Heart left ventricle (tissue), 13 donors: ENCODE results near the gene SLC39A9.

ENCODE experiments used
- CTCF ChIP-seq, 12 donors: fragments of 200-600 bp; sonication (generic) in 4 of 12; IDR thresholded peaks; one replicate each; pipeline versions ENCODE4 v1.5.0 to v1.8.0; 2018 to 2022; ENCODE audit warnings: antibody characterized with exemption in 12 of 12, mild to moderate bottlenecking in 5 of 12
- POLR2A ChIP-seq, 2 donors: fragments of 450-650 bp; IDR thresholded peaks; one replicate each; pipeline ENCODE4 v1.6.1; 2017; ENCODE audit warnings: antibody characterized with exemption in 2 of 2, mild to moderate bottlenecking in 2 of 2, moderate library complexity in 2 of 2
- donor health status: ischemic (EF 13 %, LVEDD 7.1; RV severe dilation, severe dysfunction).
- donor health status: DM: no; HTN: yes; CAD: no.
- donor health status: DM: no; HTN: no; CAD: no.
- donor health status: ischemic (EF 25% LVEDD 6.9; RV normal size, moderate dysfunction).
- donor health status: ischemic (EF 25% LVEDD 5.7; RV mildly dilated, moderate dysfunction).
- donor health status: ischemic (EF 35%, LVEDD 5.7; RV mildly dilated, moderate dysfunction).
- donor health status: nonischemic (EF 11% LVEDD 7.7; RV severe dilation, severe dysfunction).
- donor health status: DM: yes; HTN: yes; CAD: no.
- donor health status: PGD.
- donor health status: ischemic (EF 29% LVEDD 5.4; RV normal size, mild dysfunction).
- donor health status: nonischemic (EF 23%, LVEDD 6.1; RV moderate dilation, normal function).

- no peak for TF ChIP-seq POLR2A (IDR thresholded peaks at IDR 0.05)
- no peak for TF ChIP-seq CTCF (IDR thresholded peaks at IDR 0.05)
These were observed 50.7 kb downstream of the SLC39A9 start for GRCh38 chr14:69449216-69449615.
